ENCODE results near the gene WDHD1.
A peak's percentile ranks its signal among the peaks of the same experiment; 100 is the strongest.

WDHD1 gene

DNA sequence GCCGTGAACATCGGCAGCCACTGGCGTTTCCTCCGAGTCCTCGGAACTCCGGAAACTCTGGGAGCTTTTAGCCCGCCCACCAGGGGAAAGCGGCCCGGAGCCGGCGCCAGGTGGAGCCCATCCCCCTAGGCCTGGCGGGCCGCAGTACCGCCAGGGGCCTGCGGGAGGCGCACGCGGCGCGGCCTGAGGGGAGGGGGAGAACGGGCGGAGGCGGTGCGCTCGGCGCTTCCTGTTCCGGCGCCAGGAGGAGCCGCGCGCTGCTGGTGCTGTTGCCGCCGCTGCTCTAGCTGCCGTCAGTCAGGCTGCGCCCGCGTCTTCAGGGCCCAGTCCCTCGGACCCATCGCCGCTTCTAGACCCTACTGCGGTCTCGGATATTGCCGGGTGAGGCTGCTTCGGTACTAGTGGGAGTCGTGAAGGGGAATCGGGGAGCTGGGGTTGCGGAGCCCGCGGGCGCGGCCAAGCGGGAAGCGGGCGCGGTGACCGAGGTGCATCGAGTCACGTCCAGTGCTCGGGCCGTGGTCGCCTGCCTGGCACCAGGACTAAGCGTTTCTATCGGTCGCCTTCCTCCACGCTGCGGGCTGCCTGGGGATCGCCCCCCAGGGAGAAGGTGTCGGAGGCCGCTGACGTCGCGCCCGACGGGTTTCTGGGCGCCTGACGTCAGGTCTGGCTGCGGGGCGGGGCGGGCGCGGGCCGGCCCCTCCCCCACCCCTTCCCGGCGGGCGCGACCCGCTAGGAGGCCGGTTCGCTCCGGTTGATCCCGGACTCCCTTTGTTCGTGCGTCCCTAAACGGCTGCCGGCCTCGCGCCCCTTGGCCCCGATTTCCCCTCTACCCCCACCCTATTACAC is 24.7 kb upstream of the WDHD1 start, which contains the start of gene MAPK1IP1L:
Gene MAPK1IP1L, plus strand, starts transcription at position 225 of the 846 bp plus-strand sequence. CDS start 10,037 bp downstream, outside the sequence.
- peak; percentile 94 for ATAC-seq
- TF ChIP-seq ZNF8 (CRISPR knock-in tag; IDR thresholded peaks at IDR 0.05) (no peak), CSDC2 (CRISPR knock-in tag; IDR thresholded peaks at IDR 0.05) (0 out of 2 replicates have a peak, but pooled peaks have one; percentile 31), ARNTL (CRISPR knock-in tag; IDR thresholded peaks at IDR 0.05; ENCODE audit: borderline replicate concordance, low read depth) (no peak), ZFP30 (CRISPR knock-in tag; IDR thresholded peaks at IDR 0.05) (0 out of 2 replicates have a peak, but pooled peaks have one; percentile 15), OSR1 (CRISPR knock-in tag; IDR thresholded peaks at IDR 0.05) (no peak), SNAI2 (CRISPR knock-in tag; IDR thresholded peaks at IDR 0.05) (no peak), ESRRG (CRISPR knock-in tag; IDR thresholded peaks at IDR 0.05) (peak; percentile 48; the same call in 1 of the 2 replicates), ZFP3 (CRISPR knock-in tag; IDR thresholded peaks at IDR 0.05) (0 out of 2 replicates have a peak, but pooled peaks have one; percentile 49), ZNF565 (CRISPR knock-in tag; conservative IDR thresholded peaks at IDR 0.05; ENCODE audit: low read depth) (no peak), ZC3H10 (CRISPR knock-in tag; IDR thresholded peaks at IDR 0.05) (no peak), ISL1 (CRISPR knock-in tag; IDR thresholded peaks at IDR 0.05) (no peak), RARB (CRISPR knock-in tag; IDR thresholded peaks at IDR 0.05) (no peak), ZNF70 (CRISPR knock-in tag; IDR thresholded peaks at IDR 0.05) (peak; percentile 52; the same call in 1 of the 2 replicates), PPARA (CRISPR knock-in tag; IDR thresholded peaks at IDR 0.05; ENCODE audit: borderline replicate concordance) (no peak), GLIS3 (CRISPR knock-in tag; IDR thresholded peaks at IDR 0.05) (peak; percentile 80; the same call in 1 of the 2 replicates)
- TF ChIP-seq, protein P1, sequence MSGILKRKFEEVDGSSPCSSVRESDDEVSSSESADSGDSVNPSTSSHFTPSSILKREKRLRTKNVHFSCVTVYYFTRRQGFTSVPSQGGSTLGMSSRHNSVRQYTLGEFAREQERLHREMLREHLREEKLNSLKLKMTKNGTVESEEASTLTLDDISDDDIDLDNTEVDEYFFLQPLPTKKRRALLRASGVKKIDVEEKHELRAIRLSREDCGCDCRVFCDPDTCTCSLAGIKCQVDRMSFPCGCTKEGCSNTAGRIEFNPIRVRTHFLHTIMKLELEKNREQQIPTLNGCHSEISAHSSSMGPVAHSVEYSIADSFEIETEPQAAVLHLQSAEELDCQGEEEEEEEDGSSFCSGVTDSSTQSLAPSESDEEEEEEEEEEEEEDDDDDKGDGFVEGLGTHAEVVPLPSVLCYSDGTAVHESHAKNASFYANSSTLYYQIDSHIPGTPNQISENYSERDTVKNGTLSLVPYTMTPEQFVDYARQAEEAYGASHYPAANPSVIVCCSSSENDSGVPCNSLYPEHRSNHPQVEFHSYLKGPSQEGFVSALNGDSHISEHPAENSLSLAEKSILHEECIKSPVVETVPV (CRISPR knock-in tag; IDR thresholded peaks at IDR 0.05), result 0 out of 2 replicates have a peak, but pooled peaks have one; percentile 65
- TF ChIP-seq, protein P2, sequence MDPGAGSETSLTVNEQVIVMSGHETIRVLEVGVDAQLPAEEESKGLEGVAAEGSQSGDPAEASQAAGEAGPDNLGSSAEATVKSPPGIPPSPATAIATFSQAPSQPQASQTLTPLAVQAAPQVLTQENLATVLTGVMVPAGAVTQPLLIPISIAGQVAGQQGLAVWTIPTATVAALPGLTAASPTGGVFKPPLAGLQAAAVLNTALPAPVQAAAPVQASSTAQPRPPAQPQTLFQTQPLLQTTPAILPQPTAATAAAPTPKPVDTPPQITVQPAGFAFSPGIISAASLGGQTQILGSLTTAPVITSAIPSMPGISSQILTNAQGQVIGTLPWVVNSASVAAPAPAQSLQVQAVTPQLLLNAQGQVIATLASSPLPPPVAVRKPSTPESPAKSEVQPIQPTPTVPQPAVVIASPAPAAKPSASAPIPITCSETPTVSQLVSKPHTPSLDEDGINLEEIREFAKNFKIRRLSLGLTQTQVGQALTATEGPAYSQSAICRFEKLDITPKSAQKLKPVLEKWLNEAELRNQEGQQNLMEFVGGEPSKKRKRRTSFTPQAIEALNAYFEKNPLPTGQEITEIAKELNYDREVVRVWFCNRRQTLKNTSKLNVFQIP (CRISPR knock-in tag; IDR thresholded peaks at IDR 0.05; ENCODE audit: borderline replicate concordance, low read depth), result 0 out of 2 replicates have a peak, but pooled peaks have one; percentile 15
- TF ChIP-seq, protein P3, sequence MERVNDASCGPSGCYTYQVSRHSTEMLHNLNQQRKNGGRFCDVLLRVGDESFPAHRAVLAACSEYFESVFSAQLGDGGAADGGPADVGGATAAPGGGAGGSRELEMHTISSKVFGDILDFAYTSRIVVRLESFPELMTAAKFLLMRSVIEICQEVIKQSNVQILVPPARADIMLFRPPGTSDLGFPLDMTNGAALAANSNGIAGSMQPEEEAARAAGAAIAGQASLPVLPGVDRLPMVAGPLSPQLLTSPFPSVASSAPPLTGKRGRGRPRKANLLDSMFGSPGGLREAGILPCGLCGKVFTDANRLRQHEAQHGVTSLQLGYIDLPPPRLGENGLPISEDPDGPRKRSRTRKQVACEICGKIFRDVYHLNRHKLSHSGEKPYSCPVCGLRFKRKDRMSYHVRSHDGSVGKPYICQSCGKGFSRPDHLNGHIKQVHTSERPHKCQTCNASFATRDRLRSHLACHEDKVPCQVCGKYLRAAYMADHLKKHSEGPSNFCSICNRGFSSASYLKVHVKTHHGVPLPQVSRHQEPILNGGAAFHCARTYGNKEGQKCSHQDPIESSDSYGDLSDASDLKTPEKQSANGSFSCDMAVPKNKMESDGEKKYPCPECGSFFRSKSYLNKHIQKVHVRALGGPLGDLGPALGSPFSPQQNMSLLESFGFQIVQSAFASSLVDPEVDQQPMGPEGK (CRISPR knock-in tag; IDR thresholded peaks at IDR 0.05; ENCODE audit: borderline replicate concordance), result peak; percentile 95
- TF ChIP-seq, protein P4, sequence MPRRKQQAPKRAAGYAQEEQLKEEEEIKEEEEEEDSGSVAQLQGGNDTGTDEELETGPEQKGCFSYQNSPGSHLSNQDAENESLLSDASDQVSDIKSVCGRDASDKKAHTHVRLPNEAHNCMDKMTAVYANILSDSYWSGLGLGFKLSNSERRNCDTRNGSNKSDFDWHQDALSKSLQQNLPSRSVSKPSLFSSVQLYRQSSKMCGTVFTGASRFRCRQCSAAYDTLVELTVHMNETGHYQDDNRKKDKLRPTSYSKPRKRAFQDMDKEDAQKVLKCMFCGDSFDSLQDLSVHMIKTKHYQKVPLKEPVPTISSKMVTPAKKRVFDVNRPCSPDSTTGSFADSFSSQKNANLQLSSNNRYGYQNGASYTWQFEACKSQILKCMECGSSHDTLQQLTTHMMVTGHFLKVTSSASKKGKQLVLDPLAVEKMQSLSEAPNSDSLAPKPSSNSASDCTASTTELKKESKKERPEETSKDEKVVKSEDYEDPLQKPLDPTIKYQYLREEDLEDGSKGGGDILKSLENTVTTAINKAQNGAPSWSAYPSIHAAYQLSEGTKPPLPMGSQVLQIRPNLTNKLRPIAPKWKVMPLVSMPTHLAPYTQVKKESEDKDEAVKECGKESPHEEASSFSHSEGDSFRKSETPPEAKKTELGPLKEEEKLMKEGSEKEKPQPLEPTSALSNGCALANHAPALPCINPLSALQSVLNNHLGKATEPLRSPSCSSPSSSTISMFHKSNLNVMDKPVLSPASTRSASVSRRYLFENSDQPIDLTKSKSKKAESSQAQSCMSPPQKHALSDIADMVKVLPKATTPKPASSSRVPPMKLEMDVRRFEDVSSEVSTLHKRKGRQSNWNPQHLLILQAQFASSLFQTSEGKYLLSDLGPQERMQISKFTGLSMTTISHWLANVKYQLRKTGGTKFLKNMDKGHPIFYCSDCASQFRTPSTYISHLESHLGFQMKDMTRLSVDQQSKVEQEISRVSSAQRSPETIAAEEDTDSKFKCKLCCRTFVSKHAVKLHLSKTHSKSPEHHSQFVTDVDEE (CRISPR knock-in tag; IDR thresholded peaks at IDR 0.05), result peak; percentile 33; the same call in 1 of the 2 replicates

DNA sequence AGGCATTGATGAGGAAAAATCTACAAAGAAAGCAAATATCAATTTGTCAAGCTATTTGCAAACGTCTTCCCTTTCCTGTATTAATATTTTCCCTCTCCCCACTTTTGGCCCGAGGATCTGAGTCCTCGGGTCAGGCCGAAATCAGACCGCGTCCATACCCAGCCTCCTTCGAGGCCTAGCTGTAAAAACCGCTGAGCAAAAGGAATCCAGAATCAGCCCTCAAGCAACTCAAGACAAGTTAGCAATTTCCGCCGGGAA is 24.2 kb upstream of the WDHD1 start:
- no peak for ATAC-seq
- TF ChIP-seq ARNTL (CRISPR knock-in tag; IDR thresholded peaks at IDR 0.05; ENCODE audit: borderline replicate concordance, low read depth), result no peak
- 0 out of 2 replicates have a peak, but pooled peaks have one; percentile 10 for TF ChIP-seq ZFP3 (CRISPR knock-in tag; IDR thresholded peaks at IDR 0.05)

DNA sequence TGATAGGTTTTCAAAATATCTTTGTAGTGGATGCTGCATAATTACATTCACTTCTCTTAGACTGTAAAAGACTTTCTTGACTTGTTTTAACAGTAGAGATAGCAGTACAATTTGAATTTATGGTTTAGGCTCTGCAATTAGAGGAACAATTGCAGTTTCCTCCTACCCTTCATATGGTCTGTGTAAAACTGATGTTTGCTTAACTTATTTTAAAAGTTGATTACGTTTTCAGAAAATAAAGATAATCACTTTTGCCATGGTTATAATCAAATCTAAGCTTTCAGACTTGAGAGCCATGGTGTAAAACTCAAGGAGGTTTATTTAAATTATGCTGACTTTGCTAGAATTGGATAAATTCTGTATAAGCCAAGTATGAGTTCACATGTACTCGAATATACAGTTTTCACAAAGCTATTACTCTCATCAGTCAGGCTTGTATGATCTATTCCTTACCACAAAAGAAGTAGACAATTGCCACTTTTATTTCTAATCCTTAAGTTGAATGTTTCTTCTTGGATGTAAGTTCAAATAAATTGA is 22.1 kb upstream of the WDHD1 start:
- no peak for ATAC-seq
- TF ChIP-seq ESRRG (CRISPR knock-in tag; IDR thresholded peaks at IDR 0.05) (no peak), ARNTL (CRISPR knock-in tag; IDR thresholded peaks at IDR 0.05; ENCODE audit: borderline replicate concordance, low read depth) (no peak), OSR1 (CRISPR knock-in tag; IDR thresholded peaks at IDR 0.05) (no peak), ZNF70 (CRISPR knock-in tag; IDR thresholded peaks at IDR 0.05) (no peak), BACH2 (CRISPR knock-in tag; IDR thresholded peaks at IDR 0.05; ENCODE audit: borderline replicate concordance) (no peak), SNAI2 (CRISPR knock-in tag; IDR thresholded peaks at IDR 0.05) (no peak), ZFP30 (CRISPR knock-in tag; IDR thresholded peaks at IDR 0.05) (no peak), ZNF565 (CRISPR knock-in tag; conservative IDR thresholded peaks at IDR 0.05; ENCODE audit: low read depth) (no peak)
- TF ChIP-seq, protein P4 (CRISPR knock-in tag; IDR thresholded peaks at IDR 0.05), result no peak
- TF ChIP-seq, protein P3 (CRISPR knock-in tag; IDR thresholded peaks at IDR 0.05; ENCODE audit: borderline replicate concordance), result no peak
- TF ChIP-seq, protein P2 (CRISPR knock-in tag; IDR thresholded peaks at IDR 0.05; ENCODE audit: borderline replicate concordance, low read depth), result no peak

Measured in SK-N-SH treated with all-trans-retinoic acid at 6 μM for 48 hours (cell line).